Glomerular endothelial cell (primary cell): ENCODE results near the gene PRAMEF10. TPM values are rescaled to one million over a fixed set of nuclear protein-coding genes. Genes with fewer than 3 reads are reported as not detected.
"Not testable (repeated sequence)": the region's sequence is repeated elsewhere in the genome, so short reads cannot be mapped to it uniquely, and the experiment has no call there.

ENCODE experiments used
- DNase-seq: peaks from one replicate; pipeline ENCODE4 v3.0.0-alpha.2; 2011; ENCODE audit warnings: low read depth, low spot score; ENCODE audit errors: extremely low read depth
- total RNA-seq: library from RNA; depleted of rRNA; stranded (reverse); fragments of >200 nt; gene quantifications from 2 replicates; pipeline ENCODE4 v1.2.3, GENCODE V29; 2015

PRAMEF10 gene
- total RNA-seq, result not detected in 2 replicates

- not testable (repeated sequence) for DNase-seq
These were observed at the start of gene PRAMEF10 for GRCh38 chr1:12898170-12898569. Gene PRAMEF10, minus strand, starts transcription at chr1:12898270. Its CDS starts 2,423 bp downstream, at chr1:12895847.

- not testable (repeated sequence) for DNase-seq
These were observed 49.4 kb upstream of the PRAMEF10 start, which contains the start of gene PRAMEF6 for GRCh38 chr1:12947480-12947879. Gene PRAMEF6, minus strand, starts transcription at chr1:12947580. Its CDS starts 5,062 bp downstream, at chr1:12942518.

GRCh38 chr1:12924368-12924767 lies 26.3 kb upstream of the PRAMEF10 start:
- DNase-seq, result not testable (repeated sequence)

- DNase-seq, result not testable (repeated sequence)
These were observed 23.7 kb upstream of the PRAMEF10 start for GRCh38 chr1:12921749-12922148.

- not testable (repeated sequence) for DNase-seq
These were observed 18.2 kb upstream of the PRAMEF10 start, which contains the start of gene PRAMEF7 for GRCh38 chr1:12916310-12916709. Gene PRAMEF7, plus strand, starts transcription at chr1:12916610. Its CDS starts 1,083 bp downstream, at chr1:12917693.

- not testable (repeated sequence) for DNase-seq
These were observed 5.9 kb upstream of the PRAMEF10 start for GRCh38 chr1:12903793-12904572.

- DNase-seq, result not testable (repeated sequence)
These were observed 1.1 kb upstream of the PRAMEF10 start for GRCh38 chr1:12899186-12899585.

GRCh38 chr1:12886101-12886500 lies 12.0 kb downstream of the PRAMEF10 start, which contains the start of gene PRAMEF4:
Gene PRAMEF4, minus strand, starts transcription at chr1:12886201. Its CDS starts 2,807 bp downstream, at chr1:12883394.
- DNase-seq, result not testable (repeated sequence)

- not testable (repeated sequence) for DNase-seq
These were observed 19.6 kb downstream of the PRAMEF10 start for GRCh38 chr1:12878453-12878852.

- not testable (repeated sequence) for DNase-seq
These were observed 34.8 kb downstream of the PRAMEF10 start for GRCh38 chr1:12863131-12863880.

GRCh38 chr1:12856786-12857185 lies 41.3 kb downstream of the PRAMEF10 start, which contains the start of gene PRAMEF2:
Gene PRAMEF2, plus strand, starts transcription at chr1:12857086. Its CDS starts 1,924 bp downstream, at chr1:12859010.
- DNase-seq, result not testable (repeated sequence)

GRCh38 chr1:12851779-12852178 lies 46.3 kb downstream of the PRAMEF10 start:
- DNase-seq, result no peak

- DNase-seq, result not testable (repeated sequence)
These were observed 49.5 kb downstream of the PRAMEF10 start, which contains the start of gene HNRNPCL1 for GRCh38 chr1:12848620-12849019. Gene HNRNPCL1, minus strand, starts transcription at chr1:12848720. Its CDS starts 431 bp downstream, at chr1:12848289.

Other genes with a start within 250 kb of the PRAMEF10 start
- not detected in 2 replicates for gene AADACL3, start 182.2 kb downstream of the PRAMEF10 start, total RNA-seq
- gene CFAP107, start 152.1 kb downstream of the PRAMEF10 start, total RNA-seq, result not detected in 2 replicates
- not detected in 2 replicates for gene PRAMEF12, start 124.5 kb downstream of the PRAMEF10 start, total RNA-seq
- not detected in 2 replicates for gene PRAMEF1, start 106.9 kb downstream of the PRAMEF10 start, total RNA-seq
- gene PRAMEF11, start 66.9 kb downstream of the PRAMEF10 start, total RNA-seq, result not detected in 2 replicates
- not detected in 2 replicates for gene HNRNPCL1, start 49.5 kb downstream of the PRAMEF10 start, total RNA-seq
- gene PRAMEF2, start 41.2 kb downstream of the PRAMEF10 start, total RNA-seq, result not detected in 2 replicates
- not detected in 2 replicates for gene PRAMEF4, start 12.1 kb downstream of the PRAMEF10 start, total RNA-seq
- not detected in 2 replicates for gene PRAMEF7, start 18.3 kb upstream of the PRAMEF10 start, total RNA-seq
- gene PRAMEF6, start 49.3 kb upstream of the PRAMEF10 start, total RNA-seq, result not detected in 2 replicates
- gene PRAMEF27, start 158.3 kb upstream of the PRAMEF10 start, total RNA-seq, result not detected in 2 replicates
- not detected in 2 replicates for gene HNRNPCL3, start 162.5 kb upstream of the PRAMEF10 start, total RNA-seq
- not detected in 2 replicates for gene PRAMEF25, start 172.5 kb upstream of the PRAMEF10 start, total RNA-seq
- gene HNRNPCL2, start 218.6 kb upstream of the PRAMEF10 start, total RNA-seq, result not detected in 2 replicates